ENCODE measurements around the gene KCNIP4.

Gene KCNIP4

DNA sequence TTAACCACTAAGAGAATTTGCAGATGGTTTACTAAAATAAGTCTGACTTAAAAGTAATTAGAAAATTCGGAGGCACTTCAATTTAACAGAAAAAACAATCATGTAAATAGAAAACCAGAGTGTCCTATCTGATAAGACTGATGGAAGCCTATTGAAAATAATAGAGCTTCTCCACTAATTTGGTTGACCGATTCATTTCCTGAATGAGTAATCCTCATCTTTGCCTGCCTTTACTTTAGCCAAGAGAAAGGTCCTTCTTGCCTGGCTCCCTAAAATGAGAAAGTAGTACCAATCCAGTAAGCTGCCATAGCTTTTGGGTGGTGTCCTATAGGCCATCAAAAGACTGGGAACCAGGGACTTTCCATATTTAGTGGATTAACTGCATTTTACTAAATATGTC lies 48.4 kb downstream of the KCNIP4 start:
- no peak for DNase-seq

DNA sequence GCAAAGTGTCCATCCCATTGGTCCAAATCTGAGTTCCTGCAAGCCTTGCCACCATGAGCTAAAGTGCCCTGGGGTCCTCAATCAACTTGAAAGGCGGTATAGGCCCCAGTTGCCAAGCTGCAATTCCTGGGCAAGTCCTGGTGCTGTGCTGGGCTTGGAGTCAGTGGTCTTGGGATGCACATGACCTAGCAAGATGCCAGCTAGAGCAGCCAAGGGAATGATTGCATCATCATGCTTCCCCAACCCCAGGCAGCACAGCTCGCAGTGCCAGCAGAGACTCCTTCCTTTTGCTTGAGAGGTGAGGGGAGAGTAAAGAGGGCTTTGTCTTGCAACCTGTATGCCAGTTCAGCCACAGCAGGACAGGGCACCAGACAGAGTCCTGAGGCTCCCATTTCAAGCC lies 50.5 kb downstream of the KCNIP4 start:
- no peak for DNase-seq

DNA sequence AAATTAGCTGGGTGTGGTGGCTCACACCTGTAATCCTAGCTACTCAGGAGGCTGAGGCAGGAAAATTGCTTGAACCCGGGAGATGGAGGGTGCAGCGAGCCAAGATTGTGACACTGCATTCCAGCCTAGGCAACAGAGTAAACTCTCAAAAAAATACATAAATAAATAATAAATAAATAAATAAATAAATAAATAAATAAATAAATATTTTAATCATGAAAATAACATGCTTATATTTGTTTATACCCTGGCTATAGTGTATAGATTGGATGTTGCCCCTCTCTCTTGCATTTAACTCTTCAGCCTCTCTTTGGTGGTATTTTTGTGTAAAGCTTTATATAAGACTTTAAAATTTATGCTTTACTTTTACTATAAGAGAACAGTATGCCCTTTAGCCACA lies 51.8 kb downstream of the KCNIP4 start:
- no peak for DNase-seq

DNA sequence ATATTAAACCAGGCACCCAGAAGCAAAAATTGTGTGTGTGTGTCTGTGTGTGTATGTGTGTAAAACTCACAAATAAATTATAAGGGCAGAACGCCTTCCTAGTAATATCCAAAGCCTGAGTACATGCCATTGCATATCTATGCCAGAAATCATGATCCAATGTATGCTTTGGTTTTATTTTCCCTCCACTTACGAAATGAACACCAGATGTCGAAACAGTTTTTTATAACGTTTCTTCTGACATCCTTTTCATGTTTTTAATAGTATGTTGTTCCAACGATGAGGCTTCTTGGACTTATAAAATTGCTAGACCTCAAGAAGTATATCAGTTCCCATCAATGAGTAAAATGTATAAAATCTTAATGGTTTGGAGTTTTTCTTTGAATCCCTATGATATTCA lies 55.4 kb downstream of the KCNIP4 start:
- no peak for DNase-seq

DNA sequence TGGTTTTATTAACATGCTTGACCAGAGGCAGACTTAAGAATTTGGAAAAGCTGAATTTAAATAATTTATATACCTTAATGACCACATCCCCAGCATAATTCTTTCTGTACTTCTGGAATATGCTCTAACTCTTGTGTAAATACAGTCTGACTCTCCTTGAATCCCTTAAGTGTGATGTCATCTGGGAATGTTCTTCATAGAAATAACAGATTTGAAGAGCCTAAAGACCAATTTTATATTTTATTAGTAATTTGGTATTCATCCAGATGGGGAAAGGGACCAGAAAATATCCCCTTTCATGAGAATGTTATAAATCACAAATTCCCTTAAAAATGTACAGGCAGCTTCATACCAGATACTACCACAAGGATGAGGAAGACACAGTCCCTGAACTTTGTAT lies 58.3 kb downstream of the KCNIP4 start:
- no peak for DNase-seq

DNA sequence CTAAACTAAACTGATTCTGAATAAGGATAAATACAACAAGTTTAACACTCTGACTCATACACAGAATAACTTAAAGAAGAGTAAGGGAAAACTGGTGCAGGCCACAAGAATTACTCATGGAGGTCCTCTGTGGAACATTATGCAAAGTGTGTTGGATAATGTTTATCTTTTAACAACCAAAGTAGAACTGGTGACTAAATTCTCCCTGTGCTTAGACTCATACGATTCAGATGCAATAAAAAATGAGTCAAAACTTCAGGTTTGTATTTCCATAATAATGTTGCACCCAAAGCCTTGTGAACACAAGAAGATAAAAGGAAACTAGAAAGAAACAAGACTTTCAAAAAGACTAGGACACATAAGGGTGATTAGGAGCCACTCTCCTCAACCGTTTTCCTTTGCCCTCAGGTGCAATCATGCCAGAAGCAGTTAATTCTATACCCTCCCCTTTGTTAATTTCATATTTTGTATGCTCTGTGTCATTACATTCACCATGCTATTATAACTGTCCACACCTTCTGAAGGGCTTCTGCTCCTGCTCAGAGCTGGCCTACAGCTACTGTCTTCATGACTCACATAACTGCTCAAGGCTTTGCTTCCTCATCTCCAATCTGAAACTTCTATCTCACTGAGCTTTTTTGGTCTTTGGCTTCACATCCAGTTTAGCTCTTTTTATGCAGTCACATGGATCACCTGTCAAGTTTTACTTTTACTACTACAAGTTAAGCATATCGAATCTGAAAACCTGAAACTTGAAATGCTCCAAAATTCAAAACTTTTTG lies 60.2 kb downstream of the KCNIP4 start:
- DNase-seq: no peak

DNA sequence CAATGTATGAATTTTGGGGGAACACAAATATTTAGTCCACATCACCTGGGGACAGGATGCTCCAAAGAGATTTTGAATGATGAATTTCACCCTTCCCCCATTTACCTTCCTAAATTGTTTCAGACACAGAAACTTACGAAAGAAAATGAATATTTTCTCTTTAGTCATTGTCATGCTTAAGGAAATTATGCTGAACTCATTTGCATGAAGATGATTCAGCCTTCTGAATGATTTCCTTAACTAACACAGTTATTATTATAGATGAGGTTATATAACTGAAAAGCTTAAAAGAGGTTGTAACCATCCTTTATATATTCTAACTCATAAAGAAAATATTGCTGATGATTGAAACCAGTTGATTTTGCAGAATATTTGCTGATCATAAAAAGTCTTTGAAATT lies 61.1 kb downstream of the KCNIP4 start:
- no peak for DNase-seq

DNA sequence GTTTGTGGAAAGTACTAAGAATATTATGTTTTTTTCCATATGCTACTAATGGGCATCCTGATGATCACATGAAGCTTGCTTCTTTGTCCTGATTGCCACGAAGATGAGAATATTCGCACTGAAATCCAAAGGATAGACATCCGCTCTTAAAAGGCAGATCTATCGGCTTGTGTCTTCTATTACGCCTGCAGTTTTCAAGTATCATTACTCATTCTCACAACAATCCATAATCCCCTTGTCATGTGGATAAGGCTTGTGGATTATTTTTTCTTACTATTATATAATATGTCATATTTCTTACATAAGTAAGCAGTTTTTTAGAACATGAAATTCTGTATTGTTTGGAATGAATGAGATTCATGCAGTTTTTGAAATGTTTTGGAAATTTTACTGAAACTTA lies 62.8 kb downstream of the KCNIP4 start:
- no peak for DNase-seq

DNA sequence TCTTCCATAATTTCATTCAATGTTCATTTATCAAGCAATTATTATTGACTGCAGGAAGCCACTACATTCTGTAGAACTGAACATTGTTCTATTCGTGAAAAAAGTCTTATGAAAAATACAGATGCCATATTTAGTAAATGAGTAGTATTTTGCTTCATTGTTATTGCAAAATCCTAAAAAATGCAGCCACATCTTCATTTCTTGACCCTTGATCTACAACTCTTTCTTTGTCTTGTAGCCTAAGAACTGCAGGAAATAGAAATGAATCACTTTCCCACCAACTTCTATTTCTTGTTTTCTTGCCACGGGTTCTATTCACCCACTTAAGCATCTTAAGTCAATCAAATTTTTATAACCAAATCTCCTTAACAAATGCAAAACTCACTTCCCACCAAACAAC lies 63.3 kb downstream of the KCNIP4 start:
- DNase-seq: no peak

DNA sequence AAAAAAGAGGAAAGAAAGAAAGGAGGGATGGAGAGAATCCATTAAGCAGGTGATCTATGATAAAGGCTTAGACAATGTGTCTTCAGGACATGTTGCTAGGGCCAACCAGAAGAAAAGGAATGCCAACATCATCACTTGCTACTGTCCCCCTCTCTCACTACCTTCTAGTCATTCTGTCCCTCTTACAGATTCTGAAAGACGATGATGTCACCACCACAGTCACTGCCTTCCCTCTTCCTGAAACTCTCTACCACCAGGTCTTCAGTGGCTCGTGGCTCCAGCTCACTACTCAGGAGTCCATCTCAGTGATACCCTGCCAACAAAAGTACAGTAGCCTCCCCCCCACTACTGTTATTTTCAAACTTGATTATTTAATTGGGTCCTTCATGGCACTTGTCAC lies 64.0 kb downstream of the KCNIP4 start:
- DNase-seq: no peak

DNA sequence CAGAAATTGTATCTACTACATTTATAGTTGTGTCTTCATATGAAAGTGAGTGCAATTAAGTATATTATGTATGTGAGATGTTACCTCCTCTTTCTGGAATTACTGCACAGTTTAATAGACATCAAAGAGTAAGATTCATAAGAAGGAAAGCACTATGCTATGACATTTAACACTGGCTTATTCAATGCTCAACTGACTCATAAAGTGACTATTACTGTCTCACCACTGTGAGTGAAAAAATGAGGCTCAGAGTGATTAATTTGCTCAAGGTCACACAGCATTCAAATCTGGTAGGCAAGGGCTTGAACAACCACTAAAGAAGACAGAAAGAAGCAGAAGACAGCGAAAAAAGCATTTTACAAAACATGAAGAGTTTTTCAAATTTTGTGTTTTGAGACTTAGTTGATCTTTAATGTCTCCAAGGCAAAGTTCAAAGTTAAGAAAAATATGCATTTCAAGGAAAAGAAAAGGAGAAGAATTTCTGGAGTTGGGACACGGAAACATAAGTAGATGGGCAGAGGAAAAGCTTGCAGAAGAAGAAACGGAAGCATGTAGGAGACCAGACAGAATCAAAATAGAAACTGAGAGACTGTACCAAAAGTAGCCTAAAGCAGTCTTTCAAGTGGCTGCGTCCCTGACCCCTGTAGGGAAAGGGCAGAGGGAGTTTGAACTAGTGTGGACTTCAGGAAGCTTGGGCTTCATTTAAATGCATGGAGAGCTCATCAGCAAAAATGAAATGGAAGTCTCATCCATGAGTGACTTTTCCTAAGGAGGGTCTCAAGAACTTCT lies 66.3 kb downstream of the KCNIP4 start:
- DNase-seq: no peak

DNA sequence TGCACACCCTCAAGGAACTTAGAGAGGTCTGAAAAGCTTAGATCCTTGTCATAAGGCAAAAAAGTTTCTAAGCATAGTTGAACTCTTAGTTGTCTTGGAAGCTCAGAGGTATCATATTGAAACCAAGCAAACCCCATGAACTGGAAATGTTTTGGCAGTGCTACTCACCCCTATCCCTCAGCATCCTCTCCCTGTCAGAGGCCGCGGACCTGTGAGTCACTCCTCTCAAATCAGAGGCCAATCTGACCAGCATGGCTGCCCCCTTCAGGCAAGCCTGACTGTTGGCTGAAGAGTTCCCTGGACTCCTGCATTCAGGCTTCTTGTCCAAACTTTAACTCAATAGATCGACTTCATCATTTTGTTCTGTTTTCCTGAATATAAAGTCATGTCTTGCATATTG lies 69.4 kb downstream of the KCNIP4 start:
- DNase-seq: no peak

DNA sequence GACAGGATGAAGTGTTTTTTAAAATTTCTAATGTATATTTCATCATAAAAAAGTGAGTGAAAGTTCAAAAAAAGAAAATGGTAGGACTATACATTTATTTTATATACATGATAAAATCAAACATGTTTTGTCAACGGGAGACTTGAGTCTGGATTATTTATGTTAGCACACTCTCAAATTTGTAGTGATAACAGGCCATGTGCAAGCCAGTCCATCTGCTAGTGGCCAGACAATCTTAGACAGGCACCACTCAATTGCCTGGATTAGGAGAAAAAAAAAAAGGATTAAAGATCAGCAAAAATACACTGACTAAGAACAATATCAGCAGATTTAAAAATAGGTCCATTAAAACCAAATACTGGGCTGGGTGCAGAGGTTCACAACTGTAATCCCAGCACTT lies 71.9 kb downstream of the KCNIP4 start:
- DNase-seq: no peak

DNA sequence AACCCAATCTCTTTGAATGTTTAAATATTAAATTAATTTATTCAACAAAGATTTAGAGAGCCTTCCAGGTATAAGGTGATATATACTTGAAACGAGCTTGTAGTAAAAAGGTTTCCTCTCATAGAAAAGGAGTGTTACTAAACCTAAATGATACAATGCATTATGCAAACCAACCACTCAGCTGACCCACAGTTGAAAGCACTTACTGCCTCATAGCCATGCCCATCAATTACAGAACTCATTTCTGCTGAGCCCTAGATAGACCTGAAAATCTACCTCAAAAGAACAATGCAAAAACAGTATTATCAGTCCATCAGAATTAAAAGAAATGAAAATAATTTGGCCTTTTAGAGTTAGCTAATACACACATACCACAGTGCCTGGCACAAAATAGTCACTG lies 75.4 kb downstream of the KCNIP4 start:
- DNase-seq: no peak

DNA sequence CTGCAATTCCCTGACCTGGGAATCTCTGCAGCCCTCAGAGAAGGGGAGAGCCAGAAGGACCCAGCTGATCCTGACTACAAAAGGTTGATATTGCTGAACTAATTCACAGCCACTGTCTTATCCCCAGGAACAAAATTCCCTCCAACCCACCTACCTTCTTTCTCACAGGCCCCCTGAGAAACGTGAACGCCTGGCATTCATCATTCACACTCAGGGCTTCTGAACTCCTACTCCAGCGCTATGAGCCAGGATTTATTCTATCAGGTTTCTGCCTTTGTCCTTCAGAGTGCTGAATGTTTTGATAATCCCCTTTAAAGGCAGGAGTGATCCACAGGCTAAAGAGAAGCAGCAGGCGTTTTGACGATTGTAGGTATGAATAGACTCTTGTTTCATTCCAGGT lies 76.5 kb downstream of the KCNIP4 start:
- DNase-seq: no peak

DNA sequence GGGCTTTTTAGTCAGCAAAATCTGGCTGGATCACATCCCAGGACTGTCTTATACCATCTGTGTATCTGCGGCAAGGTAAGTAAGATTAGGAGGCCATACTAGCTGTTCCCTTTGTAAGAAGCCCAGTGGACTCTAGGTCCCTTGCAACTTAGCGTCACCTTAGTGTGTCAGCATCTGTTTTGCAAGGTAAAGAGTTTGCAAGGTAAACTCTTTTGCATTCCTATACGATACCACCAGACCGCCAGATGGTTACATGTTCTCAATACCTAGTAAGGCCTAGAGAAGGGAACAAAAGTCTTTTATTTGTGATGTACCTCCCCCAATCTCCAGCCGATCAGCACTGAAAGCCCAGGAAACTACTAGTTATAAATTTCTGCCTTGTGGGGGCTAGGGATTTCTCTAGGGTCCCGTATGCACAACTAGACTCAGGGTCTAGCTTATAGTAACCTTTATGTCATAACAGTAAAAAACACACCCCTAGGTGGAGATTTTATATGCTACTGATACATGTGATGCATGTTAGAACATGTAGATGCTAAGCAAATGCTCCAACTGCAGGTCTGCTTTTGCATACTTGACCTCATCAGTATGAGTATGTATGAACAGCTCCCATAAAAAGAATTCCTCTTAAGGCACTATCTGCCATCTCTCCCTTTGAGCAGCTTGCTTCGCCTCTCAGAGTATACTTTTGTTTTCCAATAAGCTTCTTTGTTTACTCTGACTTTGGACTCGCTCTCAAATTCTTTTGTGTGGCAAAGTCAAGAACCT lies 78.4 kb downstream of the KCNIP4 start:
- no peak for DNase-seq

DNA sequence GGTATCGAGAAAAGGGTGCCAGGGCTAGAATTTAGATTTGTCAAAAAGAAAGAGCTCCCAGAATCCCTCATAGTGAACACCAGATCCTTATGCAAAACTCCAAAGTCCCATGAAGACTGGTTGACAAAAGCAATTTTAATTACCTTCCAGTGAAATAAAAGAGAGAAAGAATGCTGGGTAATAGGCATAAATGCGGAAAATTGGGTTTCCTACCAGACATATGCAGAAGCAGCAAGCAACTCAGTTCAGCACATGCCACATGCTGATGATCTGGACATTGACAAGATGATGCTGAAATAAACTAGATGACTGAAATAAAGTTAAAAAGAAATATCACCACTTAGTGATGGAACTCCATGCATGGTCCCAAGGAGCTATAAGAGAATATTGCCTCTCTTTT lies 83.9 kb downstream of the KCNIP4 start:
- no peak for DNase-seq

DNA sequence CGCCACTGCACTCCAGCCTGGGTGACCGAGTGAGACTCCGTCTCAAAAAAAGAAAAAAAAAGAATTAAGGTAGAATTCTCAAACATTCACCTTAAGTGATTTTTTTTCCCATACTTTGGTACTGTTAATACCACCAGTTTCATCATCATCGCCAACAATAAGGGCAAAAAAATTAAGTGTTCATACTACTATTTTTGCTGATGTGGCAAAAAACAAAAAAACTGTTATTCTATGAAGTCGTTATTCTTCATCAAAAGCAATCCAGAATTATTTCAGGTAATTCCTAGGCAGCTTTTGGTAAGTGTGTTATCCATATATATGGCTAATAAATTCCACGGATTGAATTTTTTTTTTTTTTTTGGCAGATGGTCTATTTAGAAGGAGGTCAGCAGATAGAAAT lies 85.7 kb downstream of the KCNIP4 start:
- no peak for DNase-seq

DNA sequence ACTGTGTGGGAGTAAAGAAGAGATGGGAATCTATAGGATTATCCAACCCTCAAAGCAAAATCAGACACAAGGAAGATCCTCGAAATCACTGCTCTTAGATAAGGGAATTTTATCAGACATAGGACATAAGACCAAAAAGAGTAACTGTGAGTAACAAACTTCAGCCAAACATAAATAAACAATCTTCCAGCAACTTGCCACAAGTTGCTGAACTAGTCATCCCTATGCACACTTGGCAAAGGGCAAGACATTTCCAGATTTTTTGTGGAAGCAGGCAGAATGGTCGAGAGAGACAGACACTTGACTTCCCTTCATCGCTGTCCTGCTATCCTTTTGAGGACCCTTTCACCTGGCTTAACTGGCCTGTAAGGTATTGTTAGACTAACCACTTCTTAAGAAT lies 89.6 kb downstream of the KCNIP4 start:
- no peak for DNase-seq

DNA sequence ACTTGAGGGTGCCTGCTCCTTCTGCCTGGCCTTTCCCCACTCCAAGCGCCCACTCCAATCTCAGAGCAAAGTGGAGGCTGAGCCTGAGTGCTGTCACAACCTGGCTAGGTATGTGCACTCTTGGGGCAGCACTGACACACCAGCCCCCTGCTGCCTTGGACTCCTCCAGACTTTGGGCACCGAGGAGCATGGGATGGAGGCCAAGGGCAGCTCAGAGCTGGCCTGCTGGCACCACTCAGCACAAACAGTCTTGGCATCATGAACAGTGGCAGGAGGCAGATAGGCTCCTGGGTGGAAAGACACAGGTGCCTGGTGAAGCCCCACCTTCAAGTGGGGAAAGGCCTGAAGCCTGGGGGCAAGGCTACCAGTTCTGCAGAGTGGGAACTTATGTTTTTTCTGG lies 91.8 kb downstream of the KCNIP4 start:
- no peak for DNase-seq

DNA sequence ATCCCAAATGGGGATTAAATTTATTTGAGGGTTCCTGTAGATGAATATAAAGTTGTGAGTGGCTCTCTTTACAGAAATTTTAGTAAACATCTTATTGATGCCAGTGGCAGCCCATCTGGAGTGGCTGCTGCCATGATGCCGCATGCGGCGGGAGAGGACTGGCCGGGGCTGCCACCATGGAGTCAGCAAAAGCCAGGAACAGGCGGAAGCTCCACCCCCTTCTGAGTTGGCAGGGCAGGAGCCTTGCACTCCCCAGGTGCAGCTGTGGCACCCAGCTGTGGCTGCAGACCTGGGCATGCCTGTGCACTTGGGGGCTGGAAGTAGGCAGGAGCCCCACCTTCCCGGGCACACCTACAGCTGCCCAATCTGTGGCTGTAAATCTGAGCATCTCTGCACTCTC lies 92.3 kb downstream of the KCNIP4 start:
- no peak for DNase-seq

DNA sequence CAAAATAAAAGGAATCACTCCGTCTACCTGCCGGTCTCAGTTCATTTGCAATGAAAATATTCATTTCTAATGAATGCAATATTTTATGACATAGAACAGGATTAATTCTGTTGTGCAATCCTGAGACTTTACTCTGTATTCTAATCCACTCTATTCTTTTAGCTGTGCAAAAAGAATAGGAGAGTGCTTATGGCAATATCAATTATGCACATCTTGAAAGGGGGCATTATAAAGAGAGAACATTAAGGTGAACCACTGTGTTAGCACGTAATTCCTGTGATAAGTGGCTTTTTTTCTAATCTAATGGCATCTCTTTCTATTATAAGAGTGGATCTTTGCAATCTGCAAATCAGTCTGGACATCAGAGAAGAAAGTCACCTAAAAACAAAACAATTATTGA lies 99.5 kb downstream of the KCNIP4 start:
- no peak for DNase-seq

DNA sequence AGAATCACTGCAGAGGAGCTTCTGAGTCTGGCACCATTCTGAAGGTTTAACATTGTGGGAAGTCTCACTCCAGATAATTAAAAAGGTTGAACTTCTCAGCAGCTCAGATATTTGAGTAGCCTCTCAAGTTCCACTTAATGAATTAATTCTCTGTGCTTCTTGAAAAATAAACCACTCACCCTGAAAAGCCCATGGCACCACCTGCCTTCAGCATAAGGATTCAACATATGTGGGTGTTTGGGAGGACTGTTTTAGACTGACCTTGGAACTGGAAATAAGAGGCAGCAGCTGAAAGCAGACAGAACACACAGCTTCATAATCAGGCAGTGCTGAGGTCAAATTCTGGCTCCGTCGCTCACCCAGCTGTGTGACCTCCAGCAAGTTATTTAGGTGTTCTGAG lies 100.6 kb downstream of the KCNIP4 start:
- no peak for DNase-seq

DNA sequence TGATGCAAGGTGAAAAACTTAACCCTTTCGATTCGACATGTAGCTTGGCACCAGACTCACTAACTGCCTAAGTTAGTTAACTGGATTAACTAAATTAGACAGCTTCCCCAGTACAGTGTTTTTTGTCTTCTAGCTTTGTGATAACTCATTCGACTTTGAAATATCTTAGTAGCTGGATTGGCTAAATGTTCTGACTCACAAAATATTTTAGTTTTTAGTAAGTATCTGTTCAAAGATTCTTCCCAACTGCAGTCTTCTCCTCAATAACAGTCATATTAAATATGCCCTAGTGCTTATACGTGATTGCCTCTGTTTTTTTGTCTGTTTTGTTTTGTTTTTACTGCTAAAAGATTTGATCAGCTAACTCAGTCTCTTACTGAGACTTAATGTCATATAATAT lies 102.9 kb downstream of the KCNIP4 start:
- DNase-seq: no peak
